Heart right ventricle (tissue), 16 donors: Measurements from ENCODE around the gene RNF41. TPM values are rescaled to one million over a fixed set of nuclear protein-coding genes. Genes with fewer than 3 reads are reported as not detected.
"Not testable (repeated sequence)": the region's sequence is repeated elsewhere in the genome, so short reads cannot be mapped to it uniquely, and the experiment has no call there.

Experiments used
- ATAC-seq, 8 donors: fragments of 200-7000 bp; cut with Tn5 transposase; one replicate each; pipeline ENCODE4 v1.9.1; 2020; ENCODE audit warnings: mild to moderate bottlenecking in 8 of 8, moderate library complexity in 8 of 8, moderate number of reproducible peaks in 1 of 8
- DNase-seq, 2 donors: peaks; one replicate each; pipeline ENCODE4 v3.0.0-alpha.2; 2020
- H3K27ac ChIP-seq, 10 donors: fragments of 200-600 bp; sonication (generic) in 2 of 10; one replicate each; pipeline versions ENCODE4 v1.5.0 to v1.8.0; 2020 to 2022; ENCODE audit warnings: mild to moderate bottlenecking in 3 of 10
- H3K27me3 ChIP-seq, 7 donors: fragments of 200-600 bp; one replicate each; pipeline ENCODE4 v1.8.0; 2021 to 2022; ENCODE audit warnings: mild to moderate bottlenecking in 2 of 7
- H3K36me3 ChIP-seq, 9 donors: fragments of 200-600 bp; sonication (generic) in 1 of 9; one replicate each; pipeline versions ENCODE4 v1.5.0 to v1.8.0; 2020 to 2022; ENCODE audit warnings: mild to moderate bottlenecking in 2 of 9
- H3K4me1 ChIP-seq, 9 donors: fragments of 200-600 bp; sonication (generic) in 1 of 9; one replicate each; pipeline versions ENCODE4 v1.5.0 to v1.8.0; 2020 to 2022; ENCODE audit warnings: mild to moderate bottlenecking in 4 of 9
- H3K4me3 ChIP-seq, 10 donors: fragments of 200-600 bp; sonication (generic) in 2 of 10; one replicate each; pipeline versions ENCODE4 v1.5.0 to v1.8.0; 2020 to 2022; ENCODE audit warnings: mild to moderate bottlenecking in 7 of 10, moderate library complexity in 2 of 10
- H3K9me3 ChIP-seq, 11 donors: fragments of 200-600 bp in 10 of 11; sonication (generic) in 2 of 11; one replicate each; pipeline versions ENCODE4 v1.5.0 to v1.8.0; 2013 to 2022; ENCODE audit warnings: mild to moderate bottlenecking in 2 of 11, control low read depth in 1 of 11, moderate library complexity in 1 of 11
- CTCF ChIP-seq, 9 donors: fragments of 200-600 bp; sonication (generic) in 2 of 9; IDR thresholded peaks; one replicate each; pipeline versions ENCODE4 v1.5.0 to v1.8.0; 2021 to 2022; ENCODE audit warnings: antibody characterized with exemption in 9 of 9, mild to moderate bottlenecking in 5 of 9, moderate library complexity in 1 of 9
- WGBS, 2 donors: extraction: QIAGEN DNeasy Blood & Tissue Kit; methylation state at CpG; one replicate each; pipeline ENCODE4 v1.1.7; 2013; ENCODE audit warnings: inconsistent platforms in 1 of 2; 5-methylcytosine and 5-hydroxymethylcytosine counted together
- intact Hi-C, 10 donors: fragments of 100-400 bp; cut with DNase I; formaldehyde crosslinking; loops; one replicate each; pipeline versions ENCODE4 v1.11.1 to v1.14.2; 2022
- polyA plus RNA-seq, 2 donors: library from polyadenylated mRNA; stranded (reverse); fragments of 200-250 nt; gene quantifications; one replicate each; pipeline ENCODE4 v1.2.3, GENCODE V29; 2013
- total RNA-seq, 10 donors: library from RNA; stranded (reverse); fragmentation: NEBNext Ultra II Directional in 3 of 10; extraction: Animal tissue kit (Norgen Biotek cat#: 25700) in 3 of 10; gene quantifications; one replicate each; pipeline versions ENCODE4 v1.2.1 to v1.2.4, GENCODE V29; 2021 to 2023
- donor health status: Arrhythmogenic right ventricular cardiomyopathy.
- donor health status: ischemic (EF 13 %, LVEDD 7.1; RV severe dilation, severe dysfunction).
- donor health status: healthy with polysubstance abuse.
- donor health status: DM: no; HTN: yes; CAD: no.
- donor health status: DM: no; HTN: no; CAD: no.
- donor health status: ischemic (EF 25% LVEDD 6.9; RV normal size, moderate dysfunction).
- donor health status: ischemic (EF 25% LVEDD 5.7; RV mildly dilated, moderate dysfunction).
- donor health status: healthy.
- donor health status: DM: yes; HTN: yes; CAD: no.
- donor health status: Ischemic cardiomyopathy.
- donor health status: ischemic (EF 35%, LVEDD 5.7; RV mildly dilated, moderate dysfunction).
- donor health status: nonischemic (EF 11% LVEDD 7.7; RV severe dilation, severe dysfunction).
- donor health status: DM: yes; HTN: yes; CAD: no.
- donor health status: PGD.
- donor health status: ischemic (EF 29% LVEDD 5.4; RV normal size, mild dysfunction).
- donor health status: nonischemic (EF 23%, LVEDD 6.1; RV moderate dilation, normal function).

Gene RNF41
- total and polyA plus RNA-seq, 12 donors = 7.0 to 66.3 (median 46.2) TPM

- H3K9me3 ChIP-seq = no peaks in the 10 kb centered on the region
- H3K27me3 ChIP-seq = no peaks in the 10 kb centered on the region
- H3K36me3 ChIP-seq = peaks cover 0 to under 1% (median 0%) of the 10 kb centered on the region in 9 donors
- peaks cover 0 to 5% (median 0%) of the 10 kb centered on the region in 9 donors for H3K4me1 ChIP-seq
- intact Hi-C loops = loop anchor here in 1 of 10 donors (10.0 kb wide), 1 partner anchor 266 kb away; the partner anchor contains the start of gene SPRYD4
- no peak overlapping the region for H3K27ac ChIP-seq
- no peak for TF ChIP-seq CTCF (IDR thresholded peaks at IDR 0.05)
- no peak for DNase-seq
- no peak overlapping the region for H3K4me3 ChIP-seq
- ATAC-seq = no peak
- 72 to 81% methylated on average over 1 of the region's 1 CpG for WGBS, 2 donors
These were observed 22.9 kb downstream of the RNF41 start for GRCh38 chr12:56198836-56199235.

GRCh38 chr12:56197921-56198635 is 23.6 kb downstream of the RNF41 start:
- peaks cover 0 to 8% (median 0%) of the 10 kb centered on the region in 9 donors for H3K4me1 ChIP-seq
- no peaks in the 10 kb centered on the region for H3K9me3 ChIP-seq
- no peak overlapping the region for H3K4me3 ChIP-seq
- H3K27me3 ChIP-seq = no peaks in the 10 kb centered on the region
- H3K36me3 ChIP-seq = no peaks in the 10 kb centered on the region
- no peak overlapping the region for H3K27ac ChIP-seq
- ATAC-seq (no peak), DNase-seq (no peak)
- WGBS, 2 donors = 82 to 87% methylated on average over 9 of the region's 9 CpGs
- TF ChIP-seq CTCF (IDR thresholded peaks at IDR 0.05) = no peak
- intact Hi-C loops = loop anchor here in 1 of 10 donors (10.0 kb wide), 1 partner anchor 267 kb away; the partner anchor contains the start of gene SPRYD4

- H3K9me3 ChIP-seq, H3K4me3 ChIP-seq, H3K4me1 ChIP-seq, H3K36me3 ChIP-seq, H3K27me3 ChIP-seq, DNase-seq: not testable (repeated sequence)
- H3K27ac ChIP-seq = peak overlapping the region in 3 of 10 donors; percentile 9 to 38 (median 25)
- 56 to 60% methylated on average over 11 of the region's 11 CpGs for whole genome bisulfite sequencing, 2 donors
- ATAC-seq = peak in 4 of 8 donors; percentile 32 to 83 (median 45)
- intact Hi-C loops = loop anchor here in 1 of 10 donors (10.0 kb wide), 1 partner anchor 268 kb away; the partner anchor contains the start of gene SPRYD4
These were observed 24.7 kb downstream of the RNF41 start for GRCh38 chr12:56196818-56197550.

GRCh38 chr12:56193025-56193578 is 28.6 kb downstream of the RNF41 start:
- Histone ChIP-seq H3K27me3 (no peaks in the 10 kb centered on the region), H3K4me1 (peaks cover 5 to 25% (median 14%) of the 10 kb centered on the region in 9 donors), H3K36me3 (no peaks in the 10 kb centered on the region), H3K9me3 (no peaks in the 10 kb centered on the region), H3K4me3 (no peak overlapping the region), H3K27ac (no peak overlapping the region)
- 50 to 61% methylated on average over 1 of the region's 1 CpG for WGBS, 2 donors
- intact Hi-C loops = loop anchor here in 6 of 10 donors (1.0 to 10.0 kb wide), 5 partner anchors 31 to 274 kb away; partner anchors contain the start of genes NABP2 (in 4 of the 6) and SPRYD4 (in 2 of the 6)
- no peak for ATAC-seq
- TF ChIP-seq CTCF (IDR thresholded peaks at IDR 0.05) = peak; percentile 55 to 88 (median 79)
- DNase-seq = peak in 1 of 2 donors; percentile 88
